ENCODE data around the gene CEACAM16.
A peak's percentile ranks its signal among the peaks of the same experiment; 100 is the strongest.
"Not testable (repeated sequence)": the region's sequence is repeated elsewhere in the genome, so short reads cannot be mapped to it uniquely, and the experiment has no call there.

Gene CEACAM16

GRCh38 chr19:44698492-44699201 is at the start of gene CEACAM16:
CEACAM16 (plus strand) TSS chr19:44699151; CDS start chr19:44701457, 2,306 bp downstream.
- no peak for DNase-seq (ENCODE audit: low read depth in 4 of 4, low spot score in 1 of 4)

- DNase-seq (ENCODE audit: low read depth in 4 of 4, low spot score in 1 of 4), result no peak
Measured at GRCh38 chr19:44649578-44650145, 49.3 kb upstream of the CEACAM16 start.

GRCh38 chr19:44653343-44653742 is 45.6 kb upstream of the CEACAM16 start:
- DNase-seq (ENCODE audit: low read depth in 4 of 4, low spot score in 1 of 4), result no peak

- DNase-seq (ENCODE audit: low read depth in 4 of 4, low spot score in 1 of 4), result peak; percentile 18 to 59 (median 40)
Measured at GRCh38 chr19:44653977-44654774, 44.8 kb upstream of the CEACAM16 start.

- peak; percentile 30 to 57 (median 56) for DNase-seq (ENCODE audit: low read depth in 4 of 4, low spot score in 1 of 4)
Measured at GRCh38 chr19:44657211-44657921, 41.6 kb upstream of the CEACAM16 start.

GRCh38 chr19:44658069-44658733 is 40.8 kb upstream of the CEACAM16 start:
- DNase-seq (ENCODE audit: low read depth in 4 of 4, low spot score in 1 of 4), result no peak

- DNase-seq (ENCODE audit: low read depth in 4 of 4, low spot score in 1 of 4), result no peak
Measured at GRCh38 chr19:44660081-44660480, 38.9 kb upstream of the CEACAM16 start.

- DNase-seq (ENCODE audit: low read depth in 4 of 4, low spot score in 1 of 4), result no peak
Measured at GRCh38 chr19:44661205-44661604, 37.7 kb upstream of the CEACAM16 start.

GRCh38 chr19:44661904-44662303 is 37.0 kb upstream of the CEACAM16 start:
- DNase-seq (ENCODE audit: low read depth in 4 of 4, low spot score in 1 of 4), result no peak

GRCh38 chr19:44662691-44663385 is 36.1 kb upstream of the CEACAM16 start:
- no peak for DNase-seq (ENCODE audit: low read depth in 4 of 4, low spot score in 1 of 4)

- DNase-seq (ENCODE audit: low read depth in 4 of 4, low spot score in 1 of 4), result no peak
Measured at GRCh38 chr19:44663996-44664395, 35.0 kb upstream of the CEACAM16 start.

- DNase-seq (ENCODE audit: low read depth in 4 of 4, low spot score in 1 of 4), result no peak
Measured at GRCh38 chr19:44664976-44665375, 34.0 kb upstream of the CEACAM16 start.

- no peak for DNase-seq (ENCODE audit: low read depth in 4 of 4, low spot score in 1 of 4)
Measured at GRCh38 chr19:44666852-44667556, 31.9 kb upstream of the CEACAM16 start.

- no peak for DNase-seq (ENCODE audit: low read depth in 4 of 4, low spot score in 1 of 4)
Measured at GRCh38 chr19:44668985-44669764, 29.8 kb upstream of the CEACAM16 start.

GRCh38 chr19:44670027-44670426 is 28.9 kb upstream of the CEACAM16 start:
- not testable (repeated sequence) for DNase-seq (ENCODE audit: low read depth in 4 of 4, low spot score in 1 of 4)

GRCh38 chr19:44671400-44671799 is 27.6 kb upstream of the CEACAM16 start, which contains the start of gene CEACAM19:
CEACAM19 (plus strand) TSS chr19:44671482; CDS start chr19:44671932, 450 bp downstream.
- DNase-seq (ENCODE audit: low read depth in 4 of 4, low spot score in 1 of 4), result no peak

- no peak for DNase-seq (ENCODE audit: low read depth in 4 of 4, low spot score in 1 of 4)
Measured at GRCh38 chr19:44672226-44672625, 26.7 kb upstream of the CEACAM16 start.

GRCh38 chr19:44673510-44673909 is 25.4 kb upstream of the CEACAM16 start:
- DNase-seq (ENCODE audit: low read depth in 4 of 4, low spot score in 1 of 4), result no peak

- no peak for DNase-seq (ENCODE audit: low read depth in 4 of 4, low spot score in 1 of 4)
Measured at GRCh38 chr19:44675521-44675920, 23.4 kb upstream of the CEACAM16 start.

All from stimulated activated CD4-positive, alpha-beta T cell treated with anti-CD3 and anti-CD28 coated beads, Interleukin-1b, Interleukin-23, amount 100 ng/mL, for 24 hours (primary cell).